Activated T-cell treated with anti-CD3 and anti-CD28 coated beads for 24 hours (primary cell): Measurements from ENCODE around the gene CEP135.
"Not testable (repeated sequence)": the region's sequence is repeated elsewhere in the genome, so short reads cannot be mapped to it uniquely, and the experiment has no call there.

Experiments used
- DNase-seq: peaks from one replicate; pipeline ENCODE4 v3.0.0-alpha.2; 2020; ENCODE audit warnings: low read depth

CEP135 gene

DNA sequence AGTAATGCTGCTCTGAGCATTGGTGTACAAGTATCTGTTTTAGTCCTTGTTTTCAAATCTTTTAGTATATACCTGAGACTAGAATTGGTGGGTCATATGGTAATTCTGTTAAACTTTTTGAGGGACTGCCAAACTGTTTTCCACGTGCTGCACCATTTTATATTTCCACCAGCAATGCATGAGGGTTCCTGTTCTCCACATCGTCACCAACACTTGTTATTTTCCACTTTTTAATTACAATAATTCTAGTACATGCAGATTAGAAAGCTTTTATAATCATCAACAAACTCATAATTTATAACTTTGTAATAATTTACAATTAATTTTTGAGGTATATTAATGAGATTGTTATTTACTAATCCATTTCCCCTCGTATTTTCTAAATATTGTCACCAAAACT lies 79.4 kb downstream of the CEP135 start:
- no peak for DNase-seq

DNA sequence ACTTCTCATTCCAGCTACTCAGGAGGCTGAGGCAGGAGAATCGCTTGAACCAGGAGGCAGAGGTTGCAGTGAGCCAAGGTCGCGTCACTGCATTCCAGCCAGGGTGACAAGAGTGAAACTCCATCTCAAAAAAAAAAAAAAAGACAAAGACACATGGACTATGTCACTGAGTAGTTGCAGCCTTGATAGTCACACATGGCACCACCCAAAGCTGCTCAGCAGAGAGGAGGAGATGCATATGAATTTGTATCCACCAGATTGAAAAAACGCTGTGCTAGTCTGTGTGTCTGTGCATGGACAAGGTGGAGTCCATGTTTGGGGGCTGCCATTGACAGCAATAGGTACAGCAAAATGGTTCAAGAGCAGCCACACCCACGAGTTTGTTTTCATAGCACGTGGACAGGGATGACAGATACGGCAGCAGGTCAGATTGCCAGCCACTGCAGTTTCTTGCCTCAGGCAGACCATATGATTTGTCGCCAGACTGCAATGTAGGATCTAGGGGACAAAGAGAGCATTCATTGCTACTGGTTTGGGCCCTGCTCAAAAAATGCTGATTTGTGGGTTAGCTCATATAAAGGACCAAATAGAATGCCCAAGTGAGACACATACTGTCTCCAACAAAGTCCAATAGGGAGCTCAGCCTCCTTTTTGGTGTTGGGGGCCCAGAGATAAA lies 89.9 kb downstream of the CEP135 start:
- no peak for DNase-seq

DNA sequence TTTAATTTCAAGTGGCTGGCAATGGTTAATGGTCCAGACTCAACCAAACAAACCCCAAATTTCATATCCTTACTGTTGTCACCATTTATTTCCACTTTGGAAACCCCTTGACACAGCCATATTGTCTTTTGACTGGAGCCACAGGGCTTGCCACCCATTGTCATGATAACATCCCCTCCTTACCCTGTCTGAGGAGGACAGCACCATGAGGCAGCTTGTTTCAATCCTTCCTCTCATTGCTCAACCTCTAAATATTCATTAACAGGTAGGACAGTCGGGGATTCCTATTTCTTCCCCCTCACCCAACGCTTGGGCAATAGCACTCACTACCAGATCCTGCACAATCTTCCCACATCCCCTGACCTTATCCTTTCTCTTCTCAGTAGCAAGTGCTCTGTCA lies 92.1 kb downstream of the CEP135 start:
- no peak for DNase-seq

DNA sequence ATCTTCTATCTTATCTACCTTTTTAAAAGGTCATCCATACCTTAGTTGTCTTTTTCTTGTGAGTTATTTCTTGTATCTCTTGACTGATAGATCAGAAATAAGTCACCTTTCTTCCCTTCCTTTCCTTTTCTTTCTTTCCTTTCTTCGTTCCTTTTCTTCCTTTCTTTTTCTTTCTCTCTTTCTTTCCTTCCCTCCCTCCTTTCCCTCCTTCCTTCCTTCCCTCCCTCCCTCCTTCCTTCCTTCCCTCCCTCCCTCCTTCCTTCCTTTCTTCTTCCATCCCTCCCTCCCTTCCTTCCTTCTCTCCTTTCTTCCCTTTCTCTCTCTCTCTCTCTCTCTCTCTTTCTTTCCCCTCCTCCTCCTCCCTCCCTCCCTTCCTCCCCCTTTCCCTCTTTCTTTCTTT lies 93.5 kb downstream of the CEP135 start:
- no peak for DNase-seq

GRCh38 chr4:56048383-56048701 lies 99.6 kb downstream of the CEP135 start:
- no peak for DNase-seq

GRCh38 chr4:56048702-56049431 lies 100.1 kb downstream of the CEP135 start:
- peak; percentile 20 for DNase-seq

- DNase-seq = no peak
Observed at GRCh38 chr4:56050625-56051024, 101.9 kb downstream of the CEP135 start.

DNA sequence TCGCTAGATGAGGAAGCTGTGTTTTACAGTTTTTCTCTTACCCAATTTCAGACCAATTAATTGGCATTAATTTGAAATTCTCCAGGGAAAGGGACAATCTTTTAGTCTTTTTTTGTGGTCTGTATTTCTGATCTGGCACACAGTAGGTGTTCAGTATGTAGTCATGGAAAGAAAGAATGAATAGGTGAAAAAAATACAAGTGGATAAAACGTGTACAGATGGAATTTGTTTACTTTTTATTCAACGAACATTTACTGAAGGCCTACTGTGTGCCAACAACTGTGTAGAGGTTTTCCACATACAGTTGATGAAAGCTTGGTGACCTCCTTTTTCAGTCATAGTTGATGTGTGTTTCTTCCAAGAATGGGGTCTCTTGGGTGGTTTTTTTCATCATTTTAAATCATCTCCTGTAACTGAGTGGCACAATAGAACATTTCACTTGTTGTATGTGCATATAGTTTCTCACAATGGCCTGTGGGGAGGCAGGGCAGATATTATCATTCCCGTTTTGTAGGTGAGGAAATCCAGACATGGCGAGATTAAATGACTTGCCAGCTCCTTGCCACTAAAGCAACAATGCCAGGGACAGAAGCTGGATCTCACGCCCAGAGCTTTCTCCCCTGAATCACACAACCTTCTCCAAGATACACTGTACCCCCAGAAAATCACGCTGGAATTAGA lies 102.4 kb downstream of the CEP135 start:
- no peak for DNase-seq

- DNase-seq = no peak
Observed at GRCh38 chr4:56051710-56052075, 102.9 kb downstream of the CEP135 start.

GRCh38 chr4:56052481-56052880 lies 103.7 kb downstream of the CEP135 start:
- DNase-seq = no peak

DNA sequence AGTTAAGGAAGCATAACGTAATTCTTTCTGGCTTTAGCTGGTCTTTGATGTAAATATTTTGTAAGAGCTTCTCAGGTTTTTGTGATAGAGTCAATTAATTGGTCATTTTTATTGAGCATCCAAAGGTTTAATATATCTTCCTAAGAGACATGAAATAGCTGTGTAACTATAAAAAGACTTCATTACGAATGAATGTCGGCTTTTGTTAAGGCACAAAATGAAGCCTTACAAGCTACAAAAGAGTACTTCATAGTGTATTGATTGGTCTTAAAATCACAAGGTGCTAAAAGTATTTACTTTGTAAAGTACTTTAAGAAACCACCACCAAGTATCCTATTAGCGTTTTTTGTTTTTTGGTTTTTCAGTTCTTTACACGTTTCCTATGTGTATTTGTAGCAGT lies 104.2 kb downstream of the CEP135 start:
- DNase-seq = no peak

- no peak for DNase-seq
Observed at GRCh38 chr4:56055027-56055977, 106.6 kb downstream of the CEP135 start.

- no peak for DNase-seq
Observed at GRCh38 chr4:56055991-56056390, 107.2 kb downstream of the CEP135 start.

GRCh38 chr4:56058555-56058954 lies 109.8 kb downstream of the CEP135 start:
- no peak for DNase-seq

DNA sequence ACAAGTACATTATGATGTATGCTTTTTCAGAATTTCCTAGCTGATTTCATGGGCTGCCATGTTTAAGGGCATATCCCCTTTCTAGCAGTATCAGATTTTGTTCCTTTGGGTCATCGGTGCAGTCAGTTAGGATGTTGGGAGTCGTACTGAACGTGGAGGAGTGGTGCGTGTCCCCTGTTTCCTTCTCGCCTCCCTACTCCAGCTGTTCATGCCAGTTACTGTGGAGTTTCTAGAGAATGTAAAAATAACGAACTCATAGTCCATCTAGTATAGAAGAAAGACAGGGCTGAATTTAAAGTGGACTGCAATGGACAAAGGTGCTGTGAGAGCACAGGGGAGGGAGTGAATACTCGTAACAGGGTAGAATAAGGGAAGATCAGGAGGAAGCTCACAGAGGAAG lies 111.3 kb downstream of the CEP135 start:
- DNase-seq = no peak

GRCh38 chr4:56062106-56062505 lies 113.4 kb downstream of the CEP135 start:
- DNase-seq = no peak

DNA sequence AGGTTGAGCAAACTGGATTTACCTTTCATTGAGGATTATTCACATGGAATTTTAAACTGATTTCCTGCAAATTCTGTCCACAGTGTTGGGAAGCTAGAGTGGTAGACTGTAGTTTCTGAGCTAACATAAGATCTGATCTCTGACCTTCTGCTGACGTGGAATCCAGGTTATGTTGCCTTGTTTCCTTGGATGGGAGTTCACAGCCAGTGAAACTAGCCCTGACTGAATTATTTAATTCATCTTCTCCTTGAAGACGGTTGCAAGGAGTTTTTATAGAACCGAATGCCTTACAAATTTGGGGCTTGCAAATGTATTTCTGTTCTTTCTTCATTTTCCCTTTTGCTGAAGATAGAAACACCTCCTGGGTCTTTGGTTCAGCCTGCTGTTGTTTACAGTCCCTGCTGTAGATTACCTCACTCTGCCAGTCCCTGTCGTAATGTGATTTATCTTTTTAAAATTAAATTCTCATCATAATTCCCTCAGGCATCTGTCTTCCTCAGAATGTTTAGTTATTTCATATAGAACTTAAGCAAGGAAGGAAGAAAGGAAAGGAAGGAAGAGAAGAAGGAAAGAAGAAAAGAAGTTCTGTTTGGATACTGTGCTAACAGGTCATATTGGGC lies 113.9 kb downstream of the CEP135 start:
- no peak for DNase-seq

DNA sequence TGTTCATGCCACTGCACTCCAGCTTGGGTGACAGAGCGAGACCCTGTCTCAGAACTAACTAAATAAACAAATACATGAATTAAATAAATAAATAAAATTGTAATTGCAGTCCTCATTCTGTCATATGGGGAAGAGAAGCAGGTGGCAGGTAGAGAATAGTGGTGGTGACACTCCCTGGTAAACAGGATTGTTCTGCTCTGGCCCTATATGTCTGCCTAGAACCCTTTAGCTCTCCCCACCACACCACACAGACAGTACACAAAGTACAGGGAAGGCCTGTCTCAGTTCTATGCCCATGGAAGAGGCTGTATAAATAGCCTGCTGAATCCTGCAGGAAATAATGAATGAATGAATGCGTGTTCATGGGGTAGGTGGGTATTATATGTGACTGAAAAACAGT lies 117.7 kb downstream of the CEP135 start:
- no peak for DNase-seq

DNA sequence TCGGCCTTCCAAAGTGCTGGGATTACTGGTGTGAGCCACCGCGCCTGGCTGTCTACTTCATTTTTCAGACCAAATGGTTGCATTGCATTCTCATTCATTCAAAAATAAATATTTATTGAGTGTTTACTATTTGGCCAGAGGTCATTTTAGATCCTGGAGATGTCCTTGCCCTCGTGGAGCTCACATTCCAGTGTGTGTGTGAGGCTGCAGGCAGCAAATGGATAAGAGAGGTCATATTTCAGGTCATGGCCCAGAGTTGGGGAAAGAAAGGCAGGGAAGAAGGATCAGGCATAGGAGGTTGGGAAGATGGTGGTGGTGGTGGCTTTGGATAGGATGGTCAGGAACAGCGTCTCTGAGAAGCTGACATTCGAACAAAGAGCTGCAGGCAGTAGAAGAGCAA lies 119.1 kb downstream of the CEP135 start:
- DNase-seq = no peak

GRCh38 chr4:56072730-56073129 lies 124.0 kb downstream of the CEP135 start:
- DNase-seq = not testable (repeated sequence)

- DNase-seq = no peak
Observed at GRCh38 chr4:56077676-56078075, 128.9 kb downstream of the CEP135 start.

GRCh38 chr4:56078866-56079265 lies 130.1 kb downstream of the CEP135 start:
- no peak for DNase-seq
